H1 (cell line): Measurements from ENCODE around the gene ETS1. TPM values are rescaled to one million over a fixed set of nuclear protein-coding genes. Genes with fewer than 3 reads are reported as not detected.
A peak's percentile ranks its signal among the peaks of the same experiment; 100 is the strongest.

Experiments
- CTCF ChIA-PET: fragments of 300-600 bp; sonication (Branson Sonifier 250); formaldehyde crosslinking; loops from one replicate; lab custom pipeline; 2021; ENCODE audit not compliant: partially characterized antibody; lab: Charles Lee
- POLR2A ChIA-PET: fragments of 300-600 bp; sonication (Branson Sonifier 250); formaldehyde crosslinking; loops from one replicate; lab custom pipeline; 2021; ENCODE audit warnings: inconsistent platforms; ENCODE audit not compliant: partially characterized antibody; lab: Charles Lee
- DNase-seq, 2 experiments: peaks; one replicate each; pipeline versions ENCODE4 v3.0.0 to v3.0.0-alpha.2; 2010 to 2022; ENCODE audit warnings: low spot score in 2 of 2, low read depth in 1 of 2, mixed read lengths in 1 of 2
- FAIRE-seq: peaks from 2 replicates; lab custom pipeline; 2011; peaks lifted over from hg19 to GRCh38; lab: Jason Lieb, UNC
- H2AFZ ChIP-seq: 2 replicates; pipeline ENCODE4 v1.8.1; 2012; ENCODE audit warnings: low read length, inconsistent platforms
- H2AK5ac ChIP-seq: 2 replicates; pipeline ENCODE4 v1.6.1; 2013; ENCODE audit warnings: low read depth, low read length
- H2BK120ac ChIP-seq: replicated peaks from 2 replicates; pipeline ENCODE3; 2013; ENCODE audit warnings: low read depth, low read length, inconsistent platforms
- H2BK12ac ChIP-seq: 2 replicates; pipeline ENCODE4 v1.6.1; 2013; ENCODE audit warnings: low read depth, low read length
- H2BK15ac ChIP-seq: 2 replicates; pipeline ENCODE4 v1.6.1; 2013; ENCODE audit warnings: low read length
- H2BK20ac ChIP-seq: 2 replicates; pipeline ENCODE4 v1.6.1; 2013; ENCODE audit warnings: low read length
- H2BK5ac ChIP-seq: 2 replicates; pipeline ENCODE4 v1.6.1; 2013; ENCODE audit warnings: low read depth, low read length
- H3K14ac ChIP-seq: 2 replicates; pipeline ENCODE4 v1.6.1; 2013; ENCODE audit warnings: inconsistent platforms; ENCODE audit not compliant: insufficient read length
- H3K18ac ChIP-seq: 2 replicates; pipeline ENCODE4 v1.6.1; 2013; ENCODE audit warnings: low read length; ENCODE audit errors: extremely low read depth
- H3K23ac ChIP-seq: 2 replicates; pipeline ENCODE4 v1.6.1; 2013; ENCODE audit warnings: inconsistent platforms; ENCODE audit not compliant: insufficient read length
- H3K23me2 ChIP-seq: 2 replicates; pipeline ENCODE4 v1.6.1; 2013; ENCODE audit warnings: low read depth, low read length
- H3K27ac ChIP-seq: 2 replicates; pipeline ENCODE4 v1.6.1; 2011; ENCODE audit warnings: low read depth, low read length, inconsistent platforms
- H3K27me3 ChIP-seq, 4 experiments: replicated peaks in 1 of 4; 1 replicate in 1 of 4; 2 replicates in 3 of 4; pipeline versions ENCODE4 v1.6.1 to v1.8.1; 2011 to 2013; ENCODE audit warnings: low read length in 3 of 4, mild to moderate bottlenecking in 3 of 4, inconsistent platforms in 2 of 4, mixed read lengths in 2 of 4, moderate library complexity in 1 of 4; ENCODE audit not compliant: control insufficient read depth in 3 of 4, insufficient read depth in 3 of 4; ENCODE audit errors: extremely low read depth in 1 of 4
- H3K36me3 ChIP-seq, 4 experiments: 2 replicates each; pipeline versions ENCODE4 v1.6.1 to v1.8.1; 2011 to 2013; ENCODE audit warnings: mild to moderate bottlenecking in 4 of 4, low read length in 3 of 4, moderate library complexity in 2 of 4, control low read depth in 1 of 4, inconsistent platforms in 1 of 4; ENCODE audit not compliant: insufficient read depth in 4 of 4, control insufficient read depth in 2 of 4
- H3K4ac ChIP-seq: replicated peaks from 2 replicates; pipeline ENCODE3; 2013; ENCODE audit warnings: low read length, low read depth, mixed read lengths, inconsistent platforms; ENCODE audit not compliant: insufficient read length
- H3K4me1 ChIP-seq, 4 experiments: replicated peaks in 1 of 4; 1 replicate in 1 of 4; 2 replicates in 3 of 4; pipeline versions ENCODE4 v1.6.1 to v1.8.1; 2011 to 2013; ENCODE audit warnings: low read length in 3 of 4, inconsistent platforms in 2 of 4, mixed read lengths in 1 of 4; ENCODE audit not compliant: insufficient read depth in 4 of 4, control insufficient read depth in 3 of 4
- H3K4me2 ChIP-seq, 2 experiments: 2 replicates each; pipeline versions ENCODE4 v1.6.1 to v1.8.1; 2011 to 2013; ENCODE audit warnings: low read depth in 2 of 2, low read length in 2 of 2, control low read depth in 1 of 2, inconsistent platforms in 1 of 2, mild to moderate bottlenecking in 1 of 2; ENCODE audit not compliant: insufficient read depth in 1 of 2
- H3K4me3 ChIP-seq, 4 experiments: fragments of 200-600, 300-600 bp in 1 of 4; sonication (generic), shearing (Covaris generic), sonication (Bioruptor Twin) in 1 of 4; 2 replicates each; pipeline versions ENCODE4 v1.5.1 to v1.8.1; 2011 to 2016; ENCODE audit warnings: low read length in 4 of 4, low read depth in 3 of 4, control low read depth in 2 of 4, inconsistent platforms in 2 of 4, mild to moderate bottlenecking in 2 of 4, mixed read lengths in 1 of 4, moderate library complexity in 1 of 4; ENCODE audit not compliant: insufficient read depth in 2 of 4; ENCODE audit errors: extremely low read depth in 1 of 4
- H3K56ac ChIP-seq: replicated peaks from 2 replicates; pipeline ENCODE3; 2013; ENCODE audit warnings: low read depth, mild to moderate bottlenecking, mixed read lengths, low read length, inconsistent platforms; ENCODE audit not compliant: insufficient read length
- H3K79me1 ChIP-seq: 2 replicates; pipeline ENCODE4 v1.6.1; 2013; ENCODE audit warnings: low read depth, low read length, control low read depth
- H3K79me2 ChIP-seq, 2 experiments: 2 replicates each; pipeline versions ENCODE4 v1.6.1 to v1.8.1; 2012 to 2013; ENCODE audit warnings: low read length in 2 of 2, mild to moderate bottlenecking in 2 of 2, inconsistent platforms in 1 of 2; ENCODE audit not compliant: insufficient read depth in 2 of 2, control insufficient read depth in 1 of 2
- H3K9ac ChIP-seq, 4 experiments: replicated peaks in 1 of 4; 1 replicate in 1 of 4; 2 replicates in 3 of 4; pipeline versions ENCODE4 v1.6.1 to v1.8.1; 2011 to 2013; ENCODE audit warnings: low read depth in 3 of 4, low read length in 3 of 4, control low read depth in 2 of 4, mild to moderate bottlenecking in 2 of 4, moderate library complexity in 2 of 4, inconsistent platforms in 1 of 4; ENCODE audit errors: extremely low read depth in 1 of 4
- H3K9me3 ChIP-seq, 2 experiments: 2 replicates each; pipeline versions ENCODE4 v1.6.1 to v1.8.1; 2012 to 2013; ENCODE audit warnings: mild to moderate bottlenecking in 2 of 2, moderate library complexity in 2 of 2, control low read depth in 1 of 2, inconsistent platforms in 1 of 2, low read depth in 1 of 2, low read length in 1 of 2, mixed read lengths in 1 of 2; ENCODE audit not compliant: insufficient read depth in 2 of 2
- H4K20me1 ChIP-seq, 2 experiments: replicated peaks in 1 of 2; 2 replicates each; pipeline versions ENCODE3 to v1.8.1; 2011 to 2013; ENCODE audit warnings: inconsistent platforms in 2 of 2, low read length in 2 of 2, mild to moderate bottlenecking in 1 of 2; ENCODE audit not compliant: insufficient read depth in 2 of 2, control insufficient read depth in 1 of 2
- H4K5ac ChIP-seq: 2 replicates; pipeline ENCODE4 v1.6.1; 2013; ENCODE audit warnings: low read length, low read depth, mixed read lengths, inconsistent platforms; ENCODE audit not compliant: insufficient read length
- H4K8ac ChIP-seq: 2 replicates; pipeline ENCODE4 v1.8.0; 2013; ENCODE audit warnings: mild to moderate bottlenecking, moderate library complexity, low read length, inconsistent platforms; ENCODE audit not compliant: insufficient read depth; ENCODE audit errors: extremely low read depth
- H4K91ac ChIP-seq: replicated peaks from 2 replicates; pipeline ENCODE3; 2013; ENCODE audit warnings: low read length, mixed read lengths, inconsistent platforms; ENCODE audit not compliant: insufficient read length
- ATF2 ChIP-seq: IDR thresholded peaks from 2 replicates; pipeline ENCODE4 v1.6.1; 2012; ENCODE audit warnings: low read length, inconsistent platforms
- E2F6 ChIP-seq: IDR thresholded peaks from 2 replicates; pipeline ENCODE4 v1.6.1; 2012; ENCODE audit warnings: inconsistent platforms
- EGR1 ChIP-seq: IDR thresholded peaks from 2 replicates; pipeline ENCODE4 v1.6.1; 2011; ENCODE audit warnings: low read depth, low read length, borderline replicate concordance
- GABPA ChIP-seq: IDR thresholded peaks from 2 replicates; pipeline ENCODE4 v1.6.1; 2011; ENCODE audit warnings: mild to moderate bottlenecking, low read length, moderate library complexity, borderline replicate concordance; ENCODE audit not compliant: insufficient read depth
- KDM1A ChIP-seq: fragments of 200-600, 300-600 bp; sonication (generic); IDR thresholded peaks from 2 replicates; pipeline ENCODE4 v1.7.1; 2016; ENCODE audit warnings: mild to moderate bottlenecking, low read length, borderline replicate concordance
- KDM4A ChIP-seq: IDR thresholded peaks from one replicate; pipeline ENCODE4 v1.7.1; 2012; ENCODE audit warnings: low read depth, mild to moderate bottlenecking, moderate library complexity, low read length, inconsistent platforms; ENCODE audit not compliant: severe bottlenecking
- POLR2A ChIP-seq, 2 experiments: IDR thresholded peaks; 1 replicate in 1 of 2; 2 replicates in 1 of 2; pipeline ENCODE4 v1.6.1; 2011; ENCODE audit warnings: low read depth in 2 of 2, low read length in 2 of 2, mild to moderate bottlenecking in 2 of 2; ENCODE audit errors: control extremely low read depth in 1 of 2
- SP4 ChIP-seq: IDR thresholded peaks from 2 replicates; pipeline ENCODE4 v1.6.1; 2012; ENCODE audit warnings: low read length, inconsistent platforms
- SUZ12 ChIP-seq: fragments of 200-600 bp; sonication (generic); IDR thresholded peaks from 2 replicates; pipeline ENCODE4 v1.6.1; 2012; ENCODE audit warnings: mild to moderate bottlenecking, inconsistent platforms, low read length, moderate library complexity, mixed read lengths
- TCF12 ChIP-seq: IDR thresholded peaks from 2 replicates; pipeline ENCODE4 v1.6.1; 2011; ENCODE audit warnings: low read depth, mild to moderate bottlenecking, low read length
- TEAD4 ChIP-seq: IDR thresholded peaks from 2 replicates; pipeline ENCODE4 v1.6.1; 2012; ENCODE audit warnings: low read depth, low read length, inconsistent platforms, mixed read lengths
- whole genome bisulfite sequencing, 2 experiments: shearing (Covaris generic) in 1 of 2; methylation state at CpG; one replicate each; pipeline versions ENCODE4 v1.1.6 to v1.1.7; 2013 to 2015; ENCODE audit warnings: low lambda C conversion rate in 2 of 2, mixed read lengths in 2 of 2, inconsistent platforms in 1 of 2, low coverage in 1 of 2, missing lambda C conversion rate in 1 of 2; ENCODE audit not compliant: insufficient replicate concordance in 2 of 2, insufficient coverage in 1 of 2, insufficient read length in 1 of 2; ENCODE audit errors: extremely low coverage in 1 of 2, missing lambda C conversion rate in 1 of 2; 5-methylcytosine and 5-hydroxymethylcytosine counted together
- polyA plus RNA-seq, 7 experiments: library from polyadenylated mRNA; depleted of rRNA in 3 of 7; stranded (reverse) in 5 of 7; unstranded in 2 of 7; fragments of >200 nt in 5 of 7; fragments of 200-250 nt in 2 of 7; gene quantifications; 1 replicate in 5 of 7; 2 replicates in 1 of 7; 4 replicates in 1 of 7; pipeline versions ENCODE4 v1.2.1 to v1.2.3, GENCODE V29; 2011 to 2013; ENCODE audit warnings: missing spikeins in 2 of 7, mixed read lengths in 2 of 7
- total RNA-seq: library from RNA; stranded (reverse); fragmentation: NEBNext Ultra II Directional; extraction: Animal tissue kit (Norgen Biotek cat#: 25700); gene quantifications from 2 replicates; pipeline ENCODE4 v1.2.1, GENCODE V29; 2021

Gene ETS1
- total and polyA plus RNA-seq, 2 of the 8 experiments (the other 6 are each of a cell fraction or from before 2014, with no cell fraction given), result 10.0 to 35.3 TPM

DNA sequence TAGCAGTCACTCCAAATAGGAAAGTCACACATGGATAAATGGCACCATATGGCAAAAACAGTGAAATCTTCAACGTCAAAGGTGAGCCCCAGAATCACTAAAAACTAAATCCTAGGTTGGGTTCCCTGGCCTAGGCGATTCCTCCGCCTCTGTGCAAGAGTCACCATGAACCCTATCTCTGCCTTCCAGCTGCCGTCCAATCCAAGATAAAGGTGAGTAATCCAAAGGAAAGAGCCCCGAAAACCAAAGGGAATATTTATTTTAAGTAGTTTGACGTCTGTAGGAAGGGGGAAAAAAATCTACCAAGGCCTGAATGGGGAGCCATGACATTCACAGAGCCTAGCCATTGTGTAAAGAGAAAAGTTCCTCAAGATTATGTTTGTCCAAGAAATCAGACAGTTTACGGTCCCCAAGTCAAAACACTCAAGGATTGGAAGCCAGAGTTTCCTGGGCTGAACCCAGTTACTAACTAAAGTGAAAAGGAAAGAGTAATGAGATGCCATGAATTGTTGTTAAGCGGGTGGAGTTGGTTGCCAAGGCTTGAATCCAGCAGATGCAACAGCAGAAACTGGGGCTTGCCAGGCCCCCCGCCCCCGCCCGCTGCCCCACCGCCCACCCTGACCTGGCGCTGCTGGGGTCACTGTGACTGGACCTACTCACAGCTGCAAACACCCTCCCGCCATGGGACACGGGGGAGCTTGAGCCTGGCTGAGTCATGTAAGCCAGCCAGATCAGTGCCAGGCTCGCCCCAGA, 39.7 kb upstream of the ETS1 start:
- Histone ChIP-seq H4K5ac (no peak overlapping the region), H3K4me2 (no peak overlapping the region), H4K20me1 (no peaks in the 10 kb centered on the region), H3K18ac (no peak overlapping the region), H2BK120ac (no peak overlapping the region), H2BK12ac (no peak overlapping the region), H3K56ac (no peak overlapping the region), H3K9me3 (no peaks in the 10 kb centered on the region), H3K9ac (no peak overlapping the region), H3K23ac (no peak overlapping the region), H3K4me3 (no peak overlapping the region), H3K79me1 (no peaks in the 10 kb centered on the region), H2BK5ac (no peak overlapping the region), H3K27ac (no peak overlapping the region), H3K14ac (no peak overlapping the region), H4K91ac (no peak overlapping the region), H3K79me2 (no peaks in the 10 kb centered on the region), H2AFZ (no peak overlapping the region), H2BK20ac (no peak overlapping the region), H2BK15ac (no peak overlapping the region), H4K8ac (no peak overlapping the region), H3K27me3 (peaks cover 0 to 3% (median 0%) of the 10 kb centered on the region in 4 experiments; a peak in 3 of 7 replicates), H2AK5ac (no peak overlapping the region), H3K4me1 (peaks cover 2 to 8% (median 5%) of the 10 kb centered on the region in 4 experiments; a peak in 6 of 7 replicates), H3K23me2 (no peaks in the 10 kb centered on the region), H3K36me3 (no peaks in the 10 kb centered on the region), H3K4ac (no peak overlapping the region)
- FAIRE-seq (no peak), DNase-seq (peak in 1 of 2 experiments; percentile 41)
- POLR2A ChIA-PET, result no interaction called here
- CTCF ChIA-PET, result interaction anchor here (0.5 to 17.6 kb wide), 17 partner anchors 14 to 469 kb away, joined by 3 to 319 read pairs (median 4); no protein-coding TSS in a partner anchor
- 87% methylated on average over 15 of the region's 16 CpGs; no CpG with 5 or more reads in 1 of the 2 experiments for WGBS, 2 experiments
- TF ChIP-seq ATF2, result no peak
- no peak for TF ChIP-seq KDM4A
- TF ChIP-seq E2F6, result no peak
- TF ChIP-seq SP4, result no peak
- no peak for TF ChIP-seq KDM1A
- no peak for TF ChIP-seq TEAD4
- no peak for TF ChIP-seq POLR2A (IDR thresholded peaks at IDR 0.05; ENCODE audit: control extremely low read depth in 1 of 2, low read depth in 2 of 2, low read length in 2 of 2)
- TF ChIP-seq SUZ12, result no peak
- no peak for TF ChIP-seq EGR1
- TF ChIP-seq TCF12, result no peak
- TF ChIP-seq GABPA, result no peak
